ENCODE measurements around the gene MSH5.

The MSH5 gene

GRCh38 chr6:31811645-31812044, 71.8 kb downstream of the MSH5 start:
- no peak for DNase-seq

All from activated T-cell treated with anti-CD3 and anti-CD28 coated beads, Interleukin-2, amount 50 U/mL, for 48 hours (primary cell).